SJSA1 (cell line): ENCODE results near the gene TRIP12. TPM values are rescaled to one million over a fixed set of nuclear protein-coding genes. Genes with fewer than 3 reads are reported as not detected.
"Not testable (repeated sequence)": the region's sequence is repeated elsewhere in the genome, so short reads cannot be mapped to it uniquely, and the experiment has no call there.

Source experiments
- DNase-seq, 2 experiments: peaks; one replicate each; pipeline ENCODE4 v3.0.0-alpha.2; 2015 to 2020; ENCODE audit warnings: low spot score in 2 of 2, low read depth in 1 of 2
- H3K27ac ChIP-seq: fragments of 250-450 bp; sonication (Bioruptor Pico); 2 replicates; pipeline ENCODE4 v1.5.1; 2020; ENCODE audit warnings: mild to moderate bottlenecking, moderate library complexity
- H3K27me3 ChIP-seq: fragments of 250-450 bp; sonication (Bioruptor Pico); replicated peaks from 2 replicates; pipeline ENCODE4 v1.5.1; 2020; ENCODE audit warnings: mild to moderate bottlenecking, moderate library complexity
- H3K36me3 ChIP-seq: fragments of 250-450 bp; sonication (Bioruptor Pico); 2 replicates; pipeline ENCODE4 v1.5.1; 2020; ENCODE audit warnings: mild to moderate bottlenecking
- H3K4me1 ChIP-seq: fragments of 250-450 bp; sonication (Bioruptor Pico); replicated peaks from 2 replicates; pipeline ENCODE4 v1.6.1; 2021; ENCODE audit warnings: mild to moderate bottlenecking
- H3K4me3 ChIP-seq: fragments of 250-450 bp; sonication (Bioruptor Pico); 2 replicates; pipeline ENCODE4 v1.5.1; 2020; ENCODE audit warnings: mild to moderate bottlenecking
- H3K9me3 ChIP-seq: fragments of 250-450 bp; sonication (Bioruptor Pico); replicated peaks from 2 replicates; pipeline ENCODE4 v1.5.1; 2020; ENCODE audit warnings: mild to moderate bottlenecking
- total RNA-seq: library from RNA; depleted of rRNA; stranded (reverse); fragments of >200 nt; shearing (Covaris generic); gene quantifications from 2 replicates; pipeline ENCODE4 v1.2.3, GENCODE V29; 2014

The TRIP12 gene
- total RNA-seq, 1 experiment from 2014 or later, result 139 TPM

GRCh38 chr2:229909090-229909489 lies 12.7 kb downstream of the TRIP12 start:
- H3K9me3 ChIP-seq, result no peaks in the 10 kb centered on the region
- H3K27me3 ChIP-seq, result no peaks in the 10 kb centered on the region
- no peak for DNase-seq
- no peak overlapping the region for H3K27ac ChIP-seq
- H3K4me3 ChIP-seq, result no peak overlapping the region
- no peaks in the 10 kb centered on the region; the same call in 1 of the 2 replicates for H3K4me1 ChIP-seq
- peaks cover 43% of the 10 kb centered on the region for H3K36me3 ChIP-seq

- no peak overlapping the region for H3K4me3 ChIP-seq
- H3K9me3 ChIP-seq, result no peaks in the 10 kb centered on the region
- H3K36me3 ChIP-seq, result peaks cover 53% of the 10 kb centered on the region
- H3K27ac ChIP-seq, result no peak overlapping the region
- peaks cover 11% of the 10 kb centered on the region for H3K4me1 ChIP-seq
- H3K27me3 ChIP-seq, result no peaks in the 10 kb centered on the region
- DNase-seq, result no peak
These were observed 16.2 kb downstream of the TRIP12 start for GRCh38 chr2:229905601-229906000.

- no peak overlapping the region for H3K4me3 ChIP-seq
- H3K4me1 ChIP-seq, result peaks cover 11% of the 10 kb centered on the region
- no peak for DNase-seq
- peaks cover 60% of the 10 kb centered on the region for H3K36me3 ChIP-seq
- H3K27ac ChIP-seq, result no peak overlapping the region
- H3K9me3 ChIP-seq, result no peaks in the 10 kb centered on the region; the same call in 1 of the 2 replicates
- H3K27me3 ChIP-seq, result no peaks in the 10 kb centered on the region
These were observed 18.8 kb downstream of the TRIP12 start for GRCh38 chr2:229903037-229903436.

- H3K27ac ChIP-seq, result no peak overlapping the region
- DNase-seq, result peak; percentile 53 to 61
- peaks cover 53% of the 10 kb centered on the region for H3K36me3 ChIP-seq
- H3K4me3 ChIP-seq, result no peak overlapping the region
- peaks cover 11% of the 10 kb centered on the region for H3K4me1 ChIP-seq
- H3K9me3 ChIP-seq, result no peaks in the 10 kb centered on the region; the same call in 1 of the 2 replicates
- H3K27me3 ChIP-seq, result no peaks in the 10 kb centered on the region
These were observed 20.0 kb downstream of the TRIP12 start for GRCh38 chr2:229901819-229902218.

GRCh38 chr2:229900514-229900913 lies 21.3 kb downstream of the TRIP12 start:
- H3K4me3 ChIP-seq, H3K27ac ChIP-seq, H3K9me3 ChIP-seq, DNase-seq, H3K27me3 ChIP-seq: not testable (repeated sequence)
- peaks cover 11% of the 10 kb centered on the region for H3K4me1 ChIP-seq
- H3K36me3 ChIP-seq, result peaks cover 50% of the 10 kb centered on the region

GRCh38 chr2:229900012-229900411 lies 21.8 kb downstream of the TRIP12 start:
- Histone ChIP-seq H3K36me3 (peaks cover 48% of the 10 kb centered on the region), H3K4me3 (no peak overlapping the region), H3K4me1 (peaks cover 11% of the 10 kb centered on the region), H3K9me3 (no peaks in the 10 kb centered on the region; the same call in 1 of the 2 replicates), H3K27ac (no peak overlapping the region), H3K27me3 (no peaks in the 10 kb centered on the region)
- no peak for DNase-seq

GRCh38 chr2:229899604-229900003 lies 22.2 kb downstream of the TRIP12 start:
- Histone ChIP-seq H3K9me3 (no peaks in the 10 kb centered on the region; the same call in 1 of the 2 replicates), H3K4me1 (peaks cover 11% of the 10 kb centered on the region), H3K27me3 (no peaks in the 10 kb centered on the region), H3K36me3 (peaks cover 48% of the 10 kb centered on the region), H3K4me3 (no peak overlapping the region), H3K27ac (no peak overlapping the region)
- no peak for DNase-seq

- Histone ChIP-seq H3K27me3 (no peaks in the 10 kb centered on the region), H3K36me3 (peaks cover 36% of the 10 kb centered on the region), H3K4me3 (no peak overlapping the region), H3K9me3 (no peaks in the 10 kb centered on the region; the same call in 1 of the 2 replicates), H3K4me1 (peaks cover 4% of the 10 kb centered on the region), H3K27ac (no peak overlapping the region)
- no peak for DNase-seq
These were observed 25.0 kb downstream of the TRIP12 start for GRCh38 chr2:229896857-229897256.

- peaks cover 18% of the 10 kb centered on the region; the same call in 1 of the 2 replicates for H3K36me3 ChIP-seq
- H3K4me3 ChIP-seq, result no peak overlapping the region
- no peaks in the 10 kb centered on the region for H3K9me3 ChIP-seq
- no peak overlapping the region for H3K27ac ChIP-seq
- no peak for DNase-seq
- no peaks in the 10 kb centered on the region for H3K4me1 ChIP-seq
- H3K27me3 ChIP-seq, result no peaks in the 10 kb centered on the region
These were observed 32.8 kb downstream of the TRIP12 start for GRCh38 chr2:229889023-229889422.

GRCh38 chr2:229888031-229888430 lies 33.8 kb downstream of the TRIP12 start:
- Histone ChIP-seq H3K27me3 (no peaks in the 10 kb centered on the region), H3K36me3 (peaks cover 18% of the 10 kb centered on the region; the same call in 1 of the 2 replicates), H3K9me3 (no peaks in the 10 kb centered on the region), H3K4me3 (no peak overlapping the region), H3K4me1 (no peaks in the 10 kb centered on the region), H3K27ac (no peak overlapping the region)
- no peak for DNase-seq

- Histone ChIP-seq H3K4me1 (no peaks in the 10 kb centered on the region), H3K27ac (no peak overlapping the region), H3K4me3 (no peak overlapping the region), H3K27me3 (no peaks in the 10 kb centered on the region), H3K9me3 (no peaks in the 10 kb centered on the region), H3K36me3 (peaks cover 18% of the 10 kb centered on the region; the same call in 1 of the 2 replicates)
- DNase-seq, result no peak
These were observed 34.4 kb downstream of the TRIP12 start for GRCh38 chr2:229887441-229887840.

GRCh38 chr2:229884775-229885699 lies 36.8 kb downstream of the TRIP12 start:
- Histone ChIP-seq H3K4me3 (no peak overlapping the region), H3K27ac (no peak overlapping the region), H3K27me3 (no peaks in the 10 kb centered on the region), H3K9me3 (no peaks in the 10 kb centered on the region), H3K4me1 (no peaks in the 10 kb centered on the region), H3K36me3 (peaks cover 29% of the 10 kb centered on the region)
- DNase-seq, result no peak

- Histone ChIP-seq H3K27me3 (no peaks in the 10 kb centered on the region), H3K27ac (no peak overlapping the region), H3K4me3 (no peak overlapping the region), H3K4me1 (no peaks in the 10 kb centered on the region), H3K36me3 (peaks cover 50% of the 10 kb centered on the region), H3K9me3 (no peaks in the 10 kb centered on the region)
- no peak for DNase-seq
These were observed 39.2 kb downstream of the TRIP12 start for GRCh38 chr2:229882583-229882982.

GRCh38 chr2:229880892-229881586 lies 40.8 kb downstream of the TRIP12 start:
- no peak for DNase-seq
- Histone ChIP-seq H3K27me3 (no peaks in the 10 kb centered on the region), H3K4me3 (no peak overlapping the region), H3K27ac (no peak overlapping the region), H3K4me1 (no peaks in the 10 kb centered on the region), H3K9me3 (no peaks in the 10 kb centered on the region), H3K36me3 (peaks cover 52% of the 10 kb centered on the region)
